CMK (cell line): ENCODE measurements around the gene ANKRD13A.
"Not testable (repeated sequence)": the region's sequence is repeated elsewhere in the genome, so short reads cannot be mapped to it uniquely, and the experiment has no call there.

Experiments used
- DNase-seq: peaks from one replicate; pipeline ENCODE4 v3.0.0-alpha.2; 2010; ENCODE audit warnings: low read depth

Gene ANKRD13A

GRCh38 chr12:110048242-110049027 lies 49.2 kb downstream of the ANKRD13A start, which contains the start of gene C12orf76:
Gene C12orf76, minus strand, starts transcription at chr12:110048522. Its CDS starts 27 bp downstream, at chr12:110048495.
- peak; percentile 88 for DNase-seq

- not testable (repeated sequence) for DNase-seq
Measured at GRCh38 chr12:110049034-110049433, 49.8 kb downstream of the ANKRD13A start.

GRCh38 chr12:110049666-110050065 lies 50.4 kb downstream of the ANKRD13A start:
- DNase-seq = not testable (repeated sequence)

- DNase-seq = no peak
Measured at GRCh38 chr12:110050927-110051326, 51.7 kb downstream of the ANKRD13A start.

- DNase-seq = not testable (repeated sequence)
Measured at GRCh38 chr12:110055375-110056352, 56.4 kb downstream of the ANKRD13A start.

GRCh38 chr12:110056643-110057042 lies 57.4 kb downstream of the ANKRD13A start:
- not testable (repeated sequence) for DNase-seq

- DNase-seq = no peak
Measured at GRCh38 chr12:110058875-110059615, 59.8 kb downstream of the ANKRD13A start.

GRCh38 chr12:110059651-110060000 lies 60.4 kb downstream of the ANKRD13A start:
- DNase-seq = no peak

GRCh38 chr12:110062241-110062640 lies 63.0 kb downstream of the ANKRD13A start:
- DNase-seq = no peak

- no peak for DNase-seq
Measured at GRCh38 chr12:110065540-110065939, 66.3 kb downstream of the ANKRD13A start.

GRCh38 chr12:110067531-110067930 lies 68.3 kb downstream of the ANKRD13A start:
- DNase-seq = no peak

GRCh38 chr12:110068115-110068514 lies 68.9 kb downstream of the ANKRD13A start:
- not testable (repeated sequence) for DNase-seq

GRCh38 chr12:110068654-110069053 lies 69.4 kb downstream of the ANKRD13A start:
- DNase-seq = no peak

GRCh38 chr12:110071504-110071903 lies 72.3 kb downstream of the ANKRD13A start:
- DNase-seq = no peak

- DNase-seq = no peak
Measured at GRCh38 chr12:110071967-110072366, 72.7 kb downstream of the ANKRD13A start.

GRCh38 chr12:110072636-110073035 lies 73.4 kb downstream of the ANKRD13A start:
- DNase-seq = not testable (repeated sequence)

- DNase-seq = no peak
Measured at GRCh38 chr12:110073049-110073831, 74.0 kb downstream of the ANKRD13A start.

- no peak for DNase-seq
Measured at GRCh38 chr12:110074089-110074488, 74.9 kb downstream of the ANKRD13A start.

GRCh38 chr12:110075880-110076279 lies 76.7 kb downstream of the ANKRD13A start:
- DNase-seq = no peak

- no peak for DNase-seq
Measured at GRCh38 chr12:110077800-110078199, 78.6 kb downstream of the ANKRD13A start.
